Anterior cingulate cortex (tissue), 58 donors: ENCODE results near the gene PRIM1.
A peak's percentile ranks its signal among the peaks of the same experiment; 100 is the strongest.
"Not testable (repeated sequence)": the region's sequence is repeated elsewhere in the genome, so short reads cannot be mapped to it uniquely, and the experiment has no call there.

ENCODE experiments used
- DNase-seq, 58 donors: peaks; one replicate each; lab custom pipeline; 2025; lab: John Stamatoyannopoulos, UW

Gene PRIM1

GRCh38 chr12:56751712-56752598 lies at the start of gene PRIM1:
Gene PRIM1, minus strand, starts transcription at chr12:56752323. Its CDS starts 25 bp downstream, at chr12:56752298.
- DNase-seq = peak in 57 of 58 donors; percentile 47 to 85 (median 73)

GRCh38 chr12:56800221-56800620 lies 48.1 kb upstream of the PRIM1 start:
- no peak for DNase-seq

- not testable (repeated sequence) for DNase-seq
Observed at GRCh38 chr12:56799345-56799744, 47.2 kb upstream of the PRIM1 start.

GRCh38 chr12:56795791-56796190 lies 43.7 kb upstream of the PRIM1 start:
- not testable (repeated sequence) for DNase-seq

GRCh38 chr12:56795046-56795562 lies 43.0 kb upstream of the PRIM1 start:
- DNase-seq = not testable (repeated sequence)

- DNase-seq = not testable (repeated sequence)
Observed at GRCh38 chr12:56793124-56793523, 41.0 kb upstream of the PRIM1 start.

GRCh38 chr12:56792678-56793077 lies 40.6 kb upstream of the PRIM1 start:
- no peak for DNase-seq

- not testable (repeated sequence) for DNase-seq
Observed at GRCh38 chr12:56789429-56789828, 37.3 kb upstream of the PRIM1 start.

GRCh38 chr12:56787498-56787897 lies 35.4 kb upstream of the PRIM1 start:
- DNase-seq = no peak

- no peak for DNase-seq
Observed at GRCh38 chr12:56785874-56786273, 33.8 kb upstream of the PRIM1 start.

- no peak for DNase-seq
Observed at GRCh38 chr12:56785141-56785865, 33.2 kb upstream of the PRIM1 start.

GRCh38 chr12:56781726-56782125 lies 29.6 kb upstream of the PRIM1 start:
- no peak for DNase-seq

GRCh38 chr12:56778756-56779155 lies 26.6 kb upstream of the PRIM1 start:
- DNase-seq = no peak

- no peak for DNase-seq
Observed at GRCh38 chr12:56776654-56777053, 24.5 kb upstream of the PRIM1 start.

GRCh38 chr12:56775638-56776037 lies 23.5 kb upstream of the PRIM1 start:
- DNase-seq = no peak

- DNase-seq = no peak
Observed at GRCh38 chr12:56773113-56773512, 21.0 kb upstream of the PRIM1 start.

- DNase-seq = no peak
Observed at GRCh38 chr12:56772625-56773024, 20.5 kb upstream of the PRIM1 start.

GRCh38 chr12:56769868-56770267 lies 17.7 kb upstream of the PRIM1 start:
- DNase-seq = no peak

GRCh38 chr12:56768424-56768823 lies 16.3 kb upstream of the PRIM1 start:
- no peak for DNase-seq

GRCh38 chr12:56766535-56766934 lies 14.4 kb upstream of the PRIM1 start:
- DNase-seq = peak in 6 of 58 donors; percentile 4 to 21 (median 15)
